Measurements from ENCODE around the gene TRPM8. TPM values are rescaled to one million over a fixed set of nuclear protein-coding genes. Genes with fewer than 3 reads are reported as not detected.

TRPM8 gene
- total RNA-seq, 6 experiments from 2014 or later = not detected

GRCh38 chr2:234025466-234025865 lies 108.3 kb downstream of the TRPM8 start:
- Mint-ChIP-seq H3K36me3 (ENCODE audit: low read depth) (peaks cover 9% of the 10 kb centered on the region; the same call in 1 of the 2 replicates), H3K27ac (no peak overlapping the region), H3K4me3 (peak overlapping the region; percentile 83), H3K9me3 (peaks cover 10% of the 10 kb centered on the region), H3K4me1 (ENCODE audit: low read depth) (peaks cover 16% of the 10 kb centered on the region), H3K27me3 (ENCODE audit: insufficient read depth) (peaks cover 9% of the 10 kb centered on the region; the same call in 1 of the 2 replicates)
- TF ChIP-seq CTCF (IDR thresholded peaks at IDR 0.05) = no peak
- no peak for DNase-seq

GRCh38 chr2:234025891-234026401 lies 108.8 kb downstream of the TRPM8 start:
- Mint-ChIP-seq H3K36me3 (ENCODE audit: low read depth) (peaks cover 9% of the 10 kb centered on the region; the same call in 1 of the 2 replicates), H3K4me1 (ENCODE audit: low read depth) (peaks cover 16% of the 10 kb centered on the region), H3K27me3 (ENCODE audit: insufficient read depth) (peaks cover 9% of the 10 kb centered on the region; the same call in 1 of the 2 replicates), H3K27ac (no peak overlapping the region), H3K9me3 (peaks cover 10% of the 10 kb centered on the region), H3K4me3 (peak overlapping the region; percentile 83)
- no peak for DNase-seq
- TF ChIP-seq CTCF (IDR thresholded peaks at IDR 0.05) = no peak

GRCh38 chr2:234026693-234027254 lies 109.6 kb downstream of the TRPM8 start:
- Mint-ChIP-seq H3K4me1 (ENCODE audit: low read depth) (peaks cover 16% of the 10 kb centered on the region), H3K4me3 (no peak overlapping the region), H3K9me3 (peaks cover 10% of the 10 kb centered on the region), H3K27me3 (ENCODE audit: insufficient read depth) (peaks cover 9% of the 10 kb centered on the region; the same call in 1 of the 2 replicates), H3K36me3 (ENCODE audit: low read depth) (peaks cover 9% of the 10 kb centered on the region; the same call in 1 of the 2 replicates), H3K27ac (no peak overlapping the region)
- no peak for DNase-seq
- TF ChIP-seq CTCF (IDR thresholded peaks at IDR 0.05) = no peak

GRCh38 chr2:234027641-234028040 lies 110.5 kb downstream of the TRPM8 start:
- H3K27me3 Mint-ChIP-seq (ENCODE audit: insufficient read depth) = peaks cover 7% of the 10 kb centered on the region; the same call in 1 of the 2 replicates

GRCh38 chr2:234029150-234029733 lies 112.1 kb downstream of the TRPM8 start:
- peaks cover 7% of the 10 kb centered on the region for H3K27me3 Mint-ChIP-seq (ENCODE audit: insufficient read depth)
- DNase-seq = no peak
- peaks cover 6% of the 10 kb centered on the region; the same call in 1 of the 2 replicates for H3K9me3 Mint-ChIP-seq

More at GRCh38 chr2:234027641-234028040, 110.5 kb downstream of the TRPM8 start:
- Mint-ChIP-seq H3K36me3 (ENCODE audit: low read depth) (peaks cover 9% of the 10 kb centered on the region; the same call in 1 of the 2 replicates), H3K27ac (no peak overlapping the region), H3K9me3 (peaks cover 10% of the 10 kb centered on the region), H3K4me3 (no peak overlapping the region), H3K4me1 (ENCODE audit: low read depth) (peaks cover 21% of the 10 kb centered on the region)
- no peak for DNase-seq
- no peak for TF ChIP-seq CTCF (IDR thresholded peaks at IDR 0.05)

More at GRCh38 chr2:234029150-234029733, 112.1 kb downstream of the TRPM8 start:
- TF ChIP-seq CTCF (IDR thresholded peaks at IDR 0.05) = no peak
- Mint-ChIP-seq H3K27ac (no peak overlapping the region), H3K4me1 (ENCODE audit: low read depth) (peaks cover 22% of the 10 kb centered on the region), H3K4me3 (no peak overlapping the region), H3K36me3 (ENCODE audit: low read depth) (no peaks in the 10 kb centered on the region)
